ENCODE results near the gene IFNG-AS1.

Gene IFNG-AS1

DNA sequence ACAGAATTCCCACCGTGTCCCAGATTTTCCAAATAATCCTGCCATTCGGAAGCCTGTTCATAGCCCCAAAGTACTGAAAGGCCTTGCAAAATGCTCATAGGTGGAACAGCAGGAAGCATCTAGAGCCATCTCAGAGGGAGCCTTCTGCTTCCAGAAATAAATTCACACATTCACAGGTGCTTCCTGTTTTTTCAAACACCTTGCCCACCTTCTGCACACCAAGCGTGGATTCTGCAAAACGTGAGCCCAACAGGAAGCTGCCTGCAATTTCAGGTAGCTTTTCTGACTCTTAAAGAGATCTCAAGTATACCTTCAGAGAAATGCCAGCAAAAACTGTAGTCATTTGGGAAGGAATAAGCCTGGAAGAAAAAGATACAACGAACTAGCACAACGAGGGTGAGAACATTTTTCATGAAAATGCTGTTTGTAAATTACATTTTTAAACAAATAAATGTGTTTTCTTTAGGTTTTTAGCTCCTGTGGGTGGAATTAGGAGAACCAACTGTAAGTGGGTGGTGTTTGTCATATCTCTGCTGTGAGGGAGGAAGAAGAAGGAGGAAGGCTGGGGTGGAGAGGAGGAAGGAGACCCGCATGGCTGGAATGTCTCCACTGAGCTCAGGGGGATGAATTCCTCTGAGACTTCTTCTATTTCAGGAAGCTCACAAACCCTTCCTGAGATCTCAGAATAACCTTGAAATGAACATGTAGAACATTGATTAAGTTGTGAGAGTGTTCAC is at the start of gene IFNG-AS1:
TSS of gene IFNG-AS1 (plus strand) at position 264 of the 737 bp plus-strand sequence.
- no peak for DNase-seq

DNA sequence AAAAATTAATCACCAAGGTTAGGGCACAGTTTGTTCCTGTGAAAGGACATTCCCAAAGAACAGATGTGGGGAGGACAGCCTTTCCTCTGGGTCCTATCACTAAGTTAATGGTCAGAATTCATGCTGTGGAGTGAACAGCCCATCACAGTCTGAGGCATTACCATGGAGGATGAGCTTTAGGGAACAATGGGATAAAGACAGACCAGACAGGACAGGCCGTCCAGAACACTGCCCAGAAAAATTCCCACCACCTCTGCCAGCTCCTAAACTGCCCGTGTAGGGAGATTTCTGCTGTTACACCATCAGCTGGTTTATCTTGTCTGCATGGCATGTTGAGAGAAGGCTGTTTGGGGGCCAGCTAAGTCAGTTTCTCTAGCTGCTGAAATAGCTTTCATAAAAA is 49.6 kb upstream of the IFNG-AS1 start:
- DNase-seq = no peak

- no peak for DNase-seq
These were observed 48.4 kb upstream of the IFNG-AS1 start for GRCh38 chr12:67940780-67941243.

DNA sequence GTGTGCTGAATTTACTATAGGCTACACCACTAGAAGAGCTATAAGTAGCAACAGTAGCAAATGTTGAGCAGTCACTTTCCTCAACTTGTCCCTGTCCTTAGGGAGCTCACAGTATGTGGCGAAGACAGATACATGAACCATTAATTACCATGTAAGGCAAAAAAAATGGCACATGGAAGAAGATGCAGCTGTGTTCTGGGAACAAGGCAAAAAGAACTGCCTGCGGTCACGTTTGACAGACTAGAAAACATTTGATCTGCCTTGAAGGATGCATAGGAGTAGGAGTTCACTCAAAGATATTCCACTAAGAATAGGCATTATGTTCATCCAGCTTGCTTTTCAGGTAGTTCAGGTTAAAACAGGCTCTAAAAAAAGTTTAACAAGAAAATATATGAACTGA is 46.5 kb upstream of the IFNG-AS1 start:
- DNase-seq = no peak

DNA sequence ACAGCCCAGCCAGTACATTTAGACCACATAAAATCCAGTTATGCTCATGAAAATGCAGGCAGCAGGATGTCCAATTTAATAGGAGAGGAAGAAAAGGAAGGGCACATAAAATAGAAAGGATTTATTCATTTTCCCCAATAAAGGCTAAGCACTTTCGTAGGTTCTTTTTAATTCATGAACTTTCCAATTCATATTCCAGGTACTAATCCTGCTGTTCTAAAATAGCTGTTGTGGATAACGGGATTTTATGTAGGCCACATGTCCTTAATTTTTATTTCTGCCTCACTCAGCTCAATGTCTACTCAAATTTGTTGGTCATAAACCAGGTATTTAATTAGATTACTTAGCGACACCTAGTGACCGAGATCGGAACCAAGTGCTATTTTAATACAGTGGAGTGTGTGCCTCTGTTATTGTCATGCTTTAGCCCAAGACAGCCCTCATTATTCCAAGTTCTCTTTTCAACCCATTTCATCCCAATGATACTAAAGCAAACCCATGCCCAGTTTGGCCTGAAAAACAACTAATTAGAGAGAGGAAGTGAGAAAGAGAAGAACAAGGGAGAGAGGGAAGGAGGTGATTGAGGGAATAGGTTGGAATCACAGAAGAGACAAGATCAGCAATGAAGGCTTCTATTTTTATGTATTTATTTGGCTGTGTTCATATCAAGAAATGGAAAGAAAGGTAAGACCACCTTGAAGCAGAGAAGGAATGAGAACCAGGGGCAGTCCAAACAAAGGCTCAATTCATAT is 45.9 kb upstream of the IFNG-AS1 start:
- peak; percentile 54 for DNase-seq

- no peak for DNase-seq
These were observed 45.2 kb upstream of the IFNG-AS1 start for GRCh38 chr12:67944093-67944492.

GRCh38 chr12:67952787-67953186 is 36.5 kb upstream of the IFNG-AS1 start:
- no peak for DNase-seq

- DNase-seq = no peak
These were observed 31.9 kb upstream of the IFNG-AS1 start for GRCh38 chr12:67957383-67957782.

DNA sequence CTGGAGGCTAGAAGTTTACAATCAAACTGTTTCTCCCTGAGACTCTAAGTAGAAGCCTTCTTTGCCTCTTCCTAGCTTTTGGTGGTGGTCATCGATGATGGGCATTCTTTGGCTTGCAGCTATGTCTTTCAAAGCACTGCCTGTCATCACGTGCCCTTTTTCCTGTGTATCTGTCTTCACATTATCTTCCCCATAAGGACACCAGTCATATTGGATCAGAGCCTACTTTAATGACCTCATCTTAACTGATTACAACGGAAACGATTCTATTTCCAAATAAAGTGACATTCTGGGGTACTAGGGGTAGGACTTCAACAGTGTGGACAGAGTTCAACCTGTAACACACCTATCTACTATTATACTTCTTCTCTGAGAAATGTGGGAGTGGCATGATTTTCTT is 31.1 kb upstream of the IFNG-AS1 start:
- no peak for DNase-seq

GRCh38 chr12:67964456-67964855 is 24.8 kb upstream of the IFNG-AS1 start:
- no peak for DNase-seq

- DNase-seq = no peak
These were observed 22.7 kb upstream of the IFNG-AS1 start for GRCh38 chr12:67966560-67966959.

- DNase-seq = no peak
These were observed 20.9 kb upstream of the IFNG-AS1 start for GRCh38 chr12:67968321-67968720.

- no peak for DNase-seq
These were observed 20.5 kb upstream of the IFNG-AS1 start for GRCh38 chr12:67968725-67969124.

- DNase-seq = no peak
These were observed 20.0 kb upstream of the IFNG-AS1 start for GRCh38 chr12:67969134-67969802.

DNA sequence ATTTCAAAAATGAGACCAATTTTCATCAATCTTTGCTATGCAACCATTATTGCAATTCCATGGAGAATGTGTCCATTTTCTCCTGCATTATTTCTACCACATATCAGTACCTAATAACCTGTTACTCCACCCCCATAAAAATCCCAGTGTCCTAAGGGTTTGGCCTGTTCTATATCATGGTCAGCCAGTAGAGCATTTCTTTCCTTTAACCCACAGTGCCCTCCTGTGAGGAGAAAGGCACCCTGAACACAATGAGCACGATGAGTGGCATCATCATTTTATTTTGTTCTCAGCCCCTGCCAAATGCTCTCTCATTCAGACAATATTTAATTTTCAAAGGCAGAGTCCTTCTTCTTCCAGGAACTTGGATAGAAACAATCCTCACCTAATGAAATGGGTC is 11.6 kb upstream of the IFNG-AS1 start:
- no peak for DNase-seq

- DNase-seq = no peak
These were observed 8.9 kb upstream of the IFNG-AS1 start for GRCh38 chr12:67980391-67980790.

GRCh38 chr12:67981287-67982162 is 7.7 kb upstream of the IFNG-AS1 start:
- DNase-seq = no peak

- DNase-seq = no peak
These were observed 7.1 kb upstream of the IFNG-AS1 start for GRCh38 chr12:67982164-67982563.

DNA sequence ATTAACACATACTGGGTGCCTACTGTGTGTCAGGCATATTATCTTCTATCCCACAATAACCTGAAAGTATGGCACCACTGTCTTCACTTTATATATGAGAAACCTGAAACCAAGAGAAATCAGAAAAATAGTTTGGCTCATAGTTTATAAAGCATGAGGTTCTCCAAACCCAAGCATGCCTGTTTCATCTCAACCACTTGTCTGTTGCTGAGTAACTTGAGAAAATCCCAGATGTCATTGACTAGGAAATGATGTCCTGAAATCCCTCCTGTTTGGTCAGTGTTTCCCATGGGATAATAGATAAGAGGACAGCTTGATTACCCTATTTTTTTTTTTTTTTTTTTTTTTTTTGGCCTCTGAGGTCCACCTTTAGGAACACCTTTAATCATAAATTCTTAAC is 2.6 kb upstream of the IFNG-AS1 start:
- no peak for DNase-seq

- DNase-seq = no peak
These were observed 636 bp upstream of the IFNG-AS1 start for GRCh38 chr12:67988601-67989021.

- DNase-seq = peak; percentile 19
These were observed 1.9 kb downstream of the IFNG-AS1 start for GRCh38 chr12:67991158-67991557.

- no peak for DNase-seq
These were observed 3.9 kb downstream of the IFNG-AS1 start for GRCh38 chr12:67993143-67993542.

DNA sequence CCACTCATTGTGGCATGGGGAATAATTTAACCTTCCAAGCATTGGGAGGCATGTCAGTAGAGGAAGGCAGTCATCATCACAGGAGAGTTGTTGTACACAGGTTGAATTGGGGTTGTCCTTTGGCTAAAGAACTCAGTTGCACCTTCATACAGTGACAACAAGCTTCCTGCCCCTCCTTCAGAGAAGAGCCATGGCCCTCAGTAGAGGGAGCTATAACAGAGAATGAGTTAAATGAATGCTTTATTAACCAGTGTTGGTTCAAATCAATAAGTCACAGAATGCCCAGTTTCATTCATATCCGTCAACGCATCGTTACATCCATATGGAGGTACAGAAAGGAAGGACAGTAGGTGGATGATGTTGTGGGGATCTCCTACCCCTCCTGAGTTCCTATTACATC is 4.8 kb downstream of the IFNG-AS1 start:
- no peak for DNase-seq

Measured in stimulated activated CD4-positive, alpha-beta T cell treated with anti-CD3 and anti-CD28 coated beads, Interleukin-12 subunit alpha, Interleukin-12 subunit beta, amount 100 ng/mL, for 4 hours (primary cell).